A673 (cell line): ENCODE results near the gene ALOX12B.

Experiments
- EZH2 ChIP-seq: fragments of 200-600 bp; sonication (generic); IDR thresholded peaks from 2 replicates; pipeline ENCODE4 v1.6.1; 2017; ENCODE audit warnings: borderline replicate concordance, low read depth, mild to moderate bottlenecking, mixed read lengths, antibody characterized with exemption, low read length; ENCODE audit not compliant: poor library complexity, severe bottlenecking
- TF ChIP-seq, protein P1 (sequence below): fragments of 300-800, 200-600 bp; sonication (generic); conservative IDR thresholded peaks from 2 replicates; pipeline ENCODE4 v1.5.1; 2017; ENCODE audit warnings: low read depth, mild to moderate bottlenecking, antibody characterized with exemption, low read length, moderate library complexity, mixed read lengths

DNA sequence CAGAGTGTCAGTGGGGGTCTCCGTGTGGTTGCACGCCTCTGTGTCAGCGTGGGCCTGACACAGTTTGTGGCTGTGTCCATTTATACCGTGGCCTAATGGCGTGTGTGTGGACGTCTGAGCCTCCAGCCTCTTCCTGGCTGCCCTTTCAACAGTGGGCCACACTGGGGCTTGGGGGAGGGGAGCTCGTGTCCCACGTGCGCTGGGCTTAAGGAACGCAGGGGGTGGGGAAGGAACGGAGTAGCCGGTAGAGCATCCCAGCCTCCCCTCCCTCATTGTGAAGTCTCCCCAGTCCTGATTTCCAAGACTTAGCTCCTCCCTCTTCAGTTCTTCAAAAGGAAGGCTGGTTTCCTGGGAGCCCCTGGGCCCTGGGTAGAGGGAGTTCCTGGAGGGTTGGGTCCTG is 45.9 kb upstream of the ALOX12B start:
- TF ChIP-seq, protein P1, sequence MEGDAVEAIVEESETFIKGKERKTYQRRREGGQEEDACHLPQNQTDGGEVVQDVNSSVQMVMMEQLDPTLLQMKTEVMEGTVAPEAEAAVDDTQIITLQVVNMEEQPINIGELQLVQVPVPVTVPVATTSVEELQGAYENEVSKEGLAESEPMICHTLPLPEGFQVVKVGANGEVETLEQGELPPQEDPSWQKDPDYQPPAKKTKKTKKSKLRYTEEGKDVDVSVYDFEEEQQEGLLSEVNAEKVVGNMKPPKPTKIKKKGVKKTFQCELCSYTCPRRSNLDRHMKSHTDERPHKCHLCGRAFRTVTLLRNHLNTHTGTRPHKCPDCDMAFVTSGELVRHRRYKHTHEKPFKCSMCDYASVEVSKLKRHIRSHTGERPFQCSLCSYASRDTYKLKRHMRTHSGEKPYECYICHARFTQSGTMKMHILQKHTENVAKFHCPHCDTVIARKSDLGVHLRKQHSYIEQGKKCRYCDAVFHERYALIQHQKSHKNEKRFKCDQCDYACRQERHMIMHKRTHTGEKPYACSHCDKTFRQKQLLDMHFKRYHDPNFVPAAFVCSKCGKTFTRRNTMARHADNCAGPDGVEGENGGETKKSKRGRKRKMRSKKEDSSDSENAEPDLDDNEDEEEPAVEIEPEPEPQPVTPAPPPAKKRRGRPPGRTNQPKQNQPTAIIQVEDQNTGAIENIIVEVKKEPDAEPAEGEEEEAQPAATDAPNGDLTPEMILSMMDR: no peak
- TF ChIP-seq EZH2: no peak
